ENCODE measurements around the gene FBXL20. TPM values are rescaled to one million over a fixed set of nuclear protein-coding genes. Genes with fewer than 3 reads are reported as not detected.

Gene FBXL20
- total and polyA plus RNA-seq, 4 donors: 3.2 to 31.7 (median 11.5) TPM

Other genes starting within 250 kb of the FBXL20 start
- 1 to 10 TPM; 4.9 to 7.3 TPM for gene PLXDC1, start 250.0 kb downstream of the FBXL20 start, total RNA-seq
- gene PLXDC1, start 250.0 kb downstream of the FBXL20 start, polyA plus RNA-seq: 1 to 10 TPM; 1.7 to 5.9 TPM
- not detected for gene ARL5C, start 235.5 kb downstream of the FBXL20 start, total RNA-seq
- not detected for gene ARL5C, start 235.5 kb downstream of the FBXL20 start, polyA plus RNA-seq
- gene CACNB1, start 204.0 kb downstream of the FBXL20 start, total RNA-seq: 10 to 100 TPM in 1 of 2 donors, 1 to 10 TPM in 1; 8.2 to 49.6 TPM
- 10 to 100 TPM in 1 of 2 donors, 1 to 10 TPM in 1; 6.8 to 35.1 TPM for gene CACNB1, start 204.0 kb downstream of the FBXL20 start, polyA plus RNA-seq
- 1,000 to 10,000 TPM; 1,387 to 1,536 TPM for gene RPL19, start 201.3 kb downstream of the FBXL20 start, total RNA-seq
- gene RPL19, start 201.3 kb downstream of the FBXL20 start, polyA plus RNA-seq: 1,000 to 10,000 TPM; 2,407 to 4,055 TPM
- 1 to 10 TPM in 1 of 2 donors, not detected in 1; 1.7 TPM for gene STAC2, start 175.7 kb downstream of the FBXL20 start, total RNA-seq
- under 1 TPM; 0.26 to 0.42 TPM for gene STAC2, start 175.7 kb downstream of the FBXL20 start, polyA plus RNA-seq
- 10 to 100 TPM; 30.4 to 34.6 TPM for gene MED1, start 49.6 kb upstream of the FBXL20 start, total RNA-seq
- gene MED1, start 49.6 kb upstream of the FBXL20 start, polyA plus RNA-seq: 10 to 100 TPM in 1 of 2 donors, 1 to 10 TPM in 1; 6.5 to 14.7 TPM
- 10 to 100 TPM; 54.2 to 56.2 TPM for gene CDK12, start 59.9 kb upstream of the FBXL20 start, total RNA-seq
- 10 to 100 TPM; 12.3 to 16.9 TPM for gene CDK12, start 59.9 kb upstream of the FBXL20 start, polyA plus RNA-seq
- gene NEUROD2, start 206.3 kb upstream of the FBXL20 start, total RNA-seq: not detected
- gene NEUROD2, start 206.3 kb upstream of the FBXL20 start, polyA plus RNA-seq: under 1 TPM in 1 of 2 donors, not detected in 1; 0.04 TPM
- gene PPP1R1B, start 225.3 kb upstream of the FBXL20 start, total RNA-seq: 10 to 100 TPM; 21.3 to 22.9 TPM
- gene PPP1R1B, start 225.3 kb upstream of the FBXL20 start, polyA plus RNA-seq: 10 to 100 TPM; 26.7 to 36.4 TPM
- 10 to 100 TPM; 27.4 to 63.4 TPM for gene STARD3, start 235.5 kb upstream of the FBXL20 start, total RNA-seq
- gene STARD3, start 235.5 kb upstream of the FBXL20 start, polyA plus RNA-seq: 10 to 100 TPM; 66.3 to 79.7 TPM